A549 (cell line): ENCODE results near the gene DPF1. TPM values are rescaled to one million over a fixed set of nuclear protein-coding genes. Genes with fewer than 3 reads are reported as not detected.
A peak's percentile ranks its signal among the peaks of the same experiment; 100 is the strongest.
"Not testable (repeated sequence)": the region's sequence is repeated elsewhere in the genome, so short reads cannot be mapped to it uniquely, and the experiment has no call there.

Experiments
- ATAC-seq, 2 experiments: fragments of 200-7000 bp in 1 of 2; fragments of >200 bp in 1 of 2; cut with Nextera tagmentation in 1 of 2; cut with Tn5 transposase in 1 of 2; 3 replicates each; pipeline versions ENCODE4 v1.8.0 to v1.9.1; 2018 to 2020; ENCODE audit warnings: mild to moderate bottlenecking in 1 of 2, moderate library complexity in 1 of 2
- CTCF ChIA-PET: fragments of 300-600 bp; sonication (Branson Sonifier 250); formaldehyde crosslinking; extraction: SDS; loops from one replicate; lab custom pipeline; 2021; ENCODE audit warnings: antibody characterized with exemption, inconsistent platforms; lab: Yijun Ruan, JAX
- POLR2A ChIA-PET: fragments of 350-600 bp; formaldehyde crosslinking; extraction: SDS; loops from one replicate; lab custom pipeline; 2021; ENCODE audit warnings: antibody characterized with exemption, inconsistent platforms; lab: Yijun Ruan, JAX
- DNase-seq, 2 experiments: peaks; one replicate each; pipeline versions ENCODE4 v3.0.0 to v3.0.0-alpha.2; 2011 to 2016; ENCODE audit warnings: low read depth in 1 of 2, low spot score in 1 of 2
- FAIRE-seq: peaks from 2 replicates; lab custom pipeline; 2011; peaks lifted over from hg19 to GRCh38; lab: Jason Lieb, UNC
- H3K27ac ChIP-seq, 2 experiments: fragments of >200 bp; sonication (Bioruptor Twin); formaldehyde crosslinking; 3 replicates each; pipeline ENCODE4 v1.5.1; 2016 to 2017
- H3K4me1 ChIP-seq: fragments of >200 bp; sonication (Bioruptor Twin); formaldehyde crosslinking; 3 replicates; pipeline ENCODE4 v1.6.1; 2016
- H3K4me2 ChIP-seq: fragments of >200 bp; sonication (Bioruptor Twin); formaldehyde crosslinking; 3 replicates; pipeline ENCODE4 v1.6.1; 2016
- H3K4me3 ChIP-seq: fragments of >200 bp; sonication (Bioruptor Twin); formaldehyde crosslinking; 3 replicates; pipeline ENCODE4 v1.5.1; 2016
- H3K9me3 ChIP-seq: fragments of >200 bp; sonication (Bioruptor Twin); formaldehyde crosslinking; 3 replicates; pipeline ENCODE4 v1.6.1; 2016
- CEBPB ChIP-seq, 2 experiments: fragments of >200 bp in 1 of 2; sonication (Bioruptor Twin) in 1 of 2; formaldehyde crosslinking in 1 of 2; IDR thresholded peaks; 2 replicates each; pipeline ENCODE4 v1.6.1; 2012 to 2016
- EHF ChIP-seq: fragments of 250-450 bp; sonication (Bioruptor Pico); IDR thresholded peaks from 2 replicates; pipeline ENCODE4 v1.5.0; 2020; ENCODE audit warnings: mild to moderate bottlenecking
- EHMT2 ChIP-seq: fragments of 200-600 bp; sonication (generic); IDR thresholded peaks from 2 replicates; pipeline ENCODE4 v1.6.1; 2016; ENCODE audit warnings: antibody characterized with exemption, low read depth, mild to moderate bottlenecking, moderate library complexity
- EP300 ChIP-seq, 2 experiments: fragments of >200 bp; sonication (Bioruptor Twin); formaldehyde crosslinking; IDR thresholded peaks; 2 replicates in 1 of 2; 3 replicates in 1 of 2; pipeline ENCODE4 v1.6.1; 2016 to 2017
- HOXA7 ChIP-seq: fragments of 250-450 bp; sonication (Bioruptor Pico); IDR thresholded peaks from 2 replicates; pipeline ENCODE4 v1.5.0; 2020; ENCODE audit warnings: mild to moderate bottlenecking, moderate library complexity
- HOXB5 ChIP-seq: fragments of 250-450 bp; sonication (Bioruptor Pico); IDR thresholded peaks from 2 replicates; pipeline ENCODE4 v1.5.0; 2020; ENCODE audit warnings: mild to moderate bottlenecking, moderate library complexity
- JUNB ChIP-seq: fragments of >200 bp; sonication (Bioruptor Twin); formaldehyde crosslinking; IDR thresholded peaks from 2 replicates; pipeline ENCODE4 v1.6.1; 2016
- MYC ChIP-seq: IDR thresholded peaks from 2 replicates; pipeline ENCODE4 v1.6.1; 2012; ENCODE audit warnings: mild to moderate bottlenecking, inconsistent platforms, low read length, improper control_type of control experiment, borderline replicate concordance
- NFE2L2 ChIP-seq: fragments of 150-350 bp; conservative IDR thresholded peaks from 2 replicates; pipeline ENCODE4 v1.6.1; 2014; ENCODE audit warnings: low read length
- NPAS2 ChIP-seq: fragments of 250-450 bp; sonication (Bioruptor Pico); IDR thresholded peaks from 2 replicates; pipeline ENCODE4 v1.8.0; 2022; ENCODE audit warnings: mild to moderate bottlenecking, moderate library complexity, borderline replicate concordance
- PHF8 ChIP-seq: fragments of 200-600 bp; sonication (generic); IDR thresholded peaks from 2 replicates; pipeline ENCODE4 v1.6.1; 2016; ENCODE audit warnings: low read depth, mild to moderate bottlenecking, antibody characterized with exemption, moderate library complexity, borderline replicate concordance
- POLR2AphosphoS2 ChIP-seq: conservative IDR thresholded peaks from 2 replicates; pipeline ENCODE4 v1.6.1; 2012; ENCODE audit warnings: low read length, improper control_type of control experiment, inconsistent platforms
- RAD21 ChIP-seq, 2 experiments: fragments of >200 bp in 1 of 2; sonication (Bioruptor Twin) in 1 of 2; formaldehyde crosslinking in 1 of 2; IDR thresholded peaks in 1 of 2; conservative IDR thresholded peaks in 1 of 2; 2 replicates in 1 of 2; 3 replicates in 1 of 2; pipeline ENCODE4 v1.6.1; 2012 to 2018; ENCODE audit warnings: inconsistent platforms in 1 of 2
- RFX5 ChIP-seq: fragments of 450-650 bp; IDR thresholded peaks from 2 replicates; pipeline ENCODE4 v1.7.1; 2014; ENCODE audit warnings: antibody characterized with exemption, mild to moderate bottlenecking, moderate library complexity
- SMC3 ChIP-seq: fragments of >200 bp; sonication (Bioruptor Twin); formaldehyde crosslinking; IDR thresholded peaks from 3 replicates; pipeline ENCODE4 v1.6.1; 2018; ENCODE audit warnings: inconsistent platforms
- ZFP36 ChIP-seq: fragments of 450-650 bp; IDR thresholded peaks from 2 replicates; pipeline ENCODE4 v1.6.1; 2014; ENCODE audit warnings: borderline replicate concordance; ENCODE audit not compliant: partially characterized antibody
- ZNF302 ChIP-seq: fragments of 250-450 bp; sonication (Bioruptor Pico); IDR thresholded peaks from 2 replicates; pipeline ENCODE4 v1.9.0; 2021; ENCODE audit warnings: inconsistent platforms, mild to moderate bottlenecking, moderate library complexity
- WGBS: methylation state at CpG from one replicate; pipeline ENCODE4 v1.1.6; 2017; ENCODE audit errors: missing lambda C conversion rate; 5-methylcytosine and 5-hydroxymethylcytosine counted together
- polyA plus RNA-seq, 4 experiments: library from polyadenylated mRNA; depleted of rRNA in 3 of 4; stranded (reverse); fragments of >200 nt; fragmentation: RNase III in 1 of 4; extraction: RNeasy Plus Mini Kit Qiagen cat#74134 plus additional on column Dnase treatment in 1 of 4; gene quantifications; 2 replicates in 3 of 4; 3 replicates in 1 of 4; pipeline ENCODE4 v1.2.3, GENCODE V29; 2011 to 2017
- TF ChIP-seq, protein P1 (sequence below): IDR thresholded peaks from 2 replicates; pipeline ENCODE4 v1.6.1; 2012
- TF ChIP-seq, protein P2 (sequence below): fragments of >200 bp; sonication (Bioruptor Twin); formaldehyde crosslinking; IDR thresholded peaks from 2 replicates; pipeline ENCODE4 v1.6.1; 2016
- TF ChIP-seq, protein P3 (sequence below): fragments of >200 bp; sonication (Bioruptor Twin); formaldehyde crosslinking; IDR thresholded peaks from 3 replicates; pipeline ENCODE4 v1.5.1; 2016
- TF ChIP-seq, protein P4 (sequence below): fragments of 250-450 bp; sonication (Bioruptor Pico); IDR thresholded peaks from 2 replicates; pipeline ENCODE4 v1.5.0; 2021; ENCODE audit warnings: mild to moderate bottlenecking, moderate library complexity, borderline replicate concordance

Gene DPF1
- polyA plus RNA-seq, 2 of the 4 experiments (the other 2 are of a cell fraction): 2.1 to 6.8 TPM

DNA sequence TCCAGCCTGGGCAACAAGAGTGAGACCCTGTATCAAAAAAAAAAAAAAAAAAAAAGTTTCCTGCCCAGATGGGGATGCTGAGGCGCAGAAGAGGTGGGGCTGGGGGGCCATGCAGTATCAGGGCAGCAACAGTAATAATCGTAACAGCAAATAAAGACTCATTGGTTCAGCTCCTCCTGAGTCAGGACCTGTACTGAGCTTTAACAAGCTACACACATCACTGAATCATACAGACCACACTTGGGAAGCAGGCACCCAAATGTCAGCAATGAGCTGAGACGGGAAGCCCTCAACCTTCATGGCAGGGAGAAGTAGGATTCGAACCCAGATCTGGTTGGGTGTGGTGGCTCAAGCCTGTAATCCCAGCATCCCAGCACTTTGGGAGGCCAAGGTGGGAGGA, 10.6 kb upstream of the DPF1 start:
- no peak for FAIRE-seq
- Histone ChIP-seq H3K9me3 (no peaks in the 10 kb centered on the region), H3K27ac (no peak overlapping the region), H3K4me1 (0 out of 3 replicates have a peak, but pooled peaks cover 3% of the 10 kb centered on the region), H3K4me2 (no peak overlapping the region), H3K4me3 (no peak overlapping the region)
- ChIA-PET POLR2A (interaction anchor here (0.6 to 1.7 kb wide), 5 partner anchors 9 to 334 kb away, joined by 3 to 9 read pairs (median 5); partner anchors contain the start of genes CATSPERG and GGN), CTCF (interaction anchor here (0.6 to 33.5 kb wide), 67 partner anchors 9 to 1186 kb away, joined by 3 to 1052 read pairs (median 5); partner anchors contain the start of genes CATSPERG, FAM98C, GGN and KCNK6)
- WGBS: 76% methylated on average over 4 of the region's 4 CpGs
- no peak for DNase-seq
- no peak for ATAC-seq
- TF ChIP-seq RFX5: no peak
- no peak for TF ChIP-seq NFE2L2
- TF ChIP-seq EHMT2: no peak
- TF ChIP-seq HOXA7: no peak
- no peak for TF ChIP-seq PHF8
- no peak for TF ChIP-seq ZNF302 (CRISPR knock-in tag)
- TF ChIP-seq, protein P1, sequence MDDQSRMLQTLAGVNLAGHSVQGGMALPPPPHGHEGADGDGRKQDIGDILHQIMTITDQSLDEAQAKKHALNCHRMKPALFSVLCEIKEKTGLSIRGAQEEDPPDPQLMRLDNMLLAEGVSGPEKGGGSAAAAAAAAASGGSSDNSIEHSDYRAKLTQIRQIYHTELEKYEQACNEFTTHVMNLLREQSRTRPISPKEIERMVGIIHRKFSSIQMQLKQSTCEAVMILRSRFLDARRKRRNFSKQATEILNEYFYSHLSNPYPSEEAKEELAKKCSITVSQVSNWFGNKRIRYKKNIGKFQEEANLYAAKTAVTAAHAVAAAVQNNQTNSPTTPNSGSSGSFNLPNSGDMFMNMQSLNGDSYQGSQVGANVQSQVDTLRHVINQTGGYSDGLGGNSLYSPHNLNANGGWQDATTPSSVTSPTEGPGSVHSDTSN: no peak
- TF ChIP-seq NPAS2: no peak
- no peak for TF ChIP-seq EP300 (IDR thresholded peaks at IDR 0.05)

DNA sequence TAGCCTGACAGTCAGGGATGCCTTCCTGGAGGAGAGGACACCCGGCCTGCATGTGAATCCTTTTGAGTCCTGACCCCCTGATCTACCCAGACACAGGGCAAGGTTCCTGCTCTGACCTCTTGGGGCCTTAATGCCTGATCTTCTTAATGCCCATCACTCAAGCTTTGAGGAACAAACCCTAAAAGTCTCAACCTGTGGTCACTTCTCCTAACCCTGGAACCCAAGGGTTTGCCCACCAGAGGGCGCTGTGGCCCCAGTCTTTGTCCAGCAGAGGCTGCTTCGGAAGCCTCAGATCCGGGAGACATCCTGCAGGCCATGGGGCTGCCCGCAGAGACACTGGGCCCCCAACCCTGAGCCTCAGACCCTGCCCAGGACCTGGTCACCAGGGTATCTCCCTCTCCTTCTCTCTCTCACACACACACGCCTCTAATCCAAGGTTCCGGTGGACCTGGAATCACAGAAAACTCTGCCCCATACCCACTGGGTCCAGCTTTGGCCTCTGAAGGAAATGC, 9.8 kb upstream of the DPF1 start:
- H3K4me1 ChIP-seq: peaks cover 8% of the 10 kb centered on the region
- ChIA-PET CTCF (interaction anchor here (0.6 to 33.5 kb wide), 81 partner anchors 8 to 1187 kb away, joined by 3 to 1052 read pairs (median 4); partner anchors contain the start of genes CATSPERG, FAM98C, GGN and KCNK6), POLR2A (interaction anchor here (0.6 to 1.7 kb wide), 3 partner anchors 10 to 333 kb away, joined by 4 to 9 read pairs (median 5); partner anchors contain the start of gene CATSPERG)
- FAIRE-seq (peak; percentile 100), ATAC-seq (peak; percentile 76 to 88), DNase-seq (peak; percentile 90 to 98)
- TF ChIP-seq SMC3 (peak; percentile 99), RAD21 (conservative IDR thresholded peaks at IDR 0.05 in 1 of 2, IDR thresholded peaks at IDR 0.05 in 1 of 2) (peak; percentile 99 to 100), RFX5 (peak; percentile 51; the same call in 1 of the 2 replicates), CEBPB (IDR thresholded peaks at IDR 0.05) (no peak), ZFP36 (peak; percentile 72), JUNB (no peak)
- TF ChIP-seq, protein P2, sequence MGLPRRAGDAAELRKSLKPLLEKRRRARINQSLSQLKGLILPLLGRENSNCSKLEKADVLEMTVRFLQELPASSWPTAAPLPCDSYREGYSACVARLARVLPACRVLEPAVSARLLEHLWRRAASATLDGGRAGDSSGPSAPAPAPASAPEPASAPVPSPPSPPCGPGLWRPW: no peak
- TF ChIP-seq, protein P3, sequence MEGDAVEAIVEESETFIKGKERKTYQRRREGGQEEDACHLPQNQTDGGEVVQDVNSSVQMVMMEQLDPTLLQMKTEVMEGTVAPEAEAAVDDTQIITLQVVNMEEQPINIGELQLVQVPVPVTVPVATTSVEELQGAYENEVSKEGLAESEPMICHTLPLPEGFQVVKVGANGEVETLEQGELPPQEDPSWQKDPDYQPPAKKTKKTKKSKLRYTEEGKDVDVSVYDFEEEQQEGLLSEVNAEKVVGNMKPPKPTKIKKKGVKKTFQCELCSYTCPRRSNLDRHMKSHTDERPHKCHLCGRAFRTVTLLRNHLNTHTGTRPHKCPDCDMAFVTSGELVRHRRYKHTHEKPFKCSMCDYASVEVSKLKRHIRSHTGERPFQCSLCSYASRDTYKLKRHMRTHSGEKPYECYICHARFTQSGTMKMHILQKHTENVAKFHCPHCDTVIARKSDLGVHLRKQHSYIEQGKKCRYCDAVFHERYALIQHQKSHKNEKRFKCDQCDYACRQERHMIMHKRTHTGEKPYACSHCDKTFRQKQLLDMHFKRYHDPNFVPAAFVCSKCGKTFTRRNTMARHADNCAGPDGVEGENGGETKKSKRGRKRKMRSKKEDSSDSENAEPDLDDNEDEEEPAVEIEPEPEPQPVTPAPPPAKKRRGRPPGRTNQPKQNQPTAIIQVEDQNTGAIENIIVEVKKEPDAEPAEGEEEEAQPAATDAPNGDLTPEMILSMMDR: peak; percentile 99
- H3K27ac ChIP-seq: peak overlapping the region; percentile 12 to 60; a peak in 4 of 6 replicates
- H3K4me3 ChIP-seq: no peak overlapping the region
- 0 out of 3 replicates have a peak overlapping the region, but pooled peaks have one; percentile 3 for H3K4me2 ChIP-seq
- WGBS: 22% methylated on average over 7 of the region's 7 CpGs
- H3K9me3 ChIP-seq: no peaks in the 10 kb centered on the region

DNA sequence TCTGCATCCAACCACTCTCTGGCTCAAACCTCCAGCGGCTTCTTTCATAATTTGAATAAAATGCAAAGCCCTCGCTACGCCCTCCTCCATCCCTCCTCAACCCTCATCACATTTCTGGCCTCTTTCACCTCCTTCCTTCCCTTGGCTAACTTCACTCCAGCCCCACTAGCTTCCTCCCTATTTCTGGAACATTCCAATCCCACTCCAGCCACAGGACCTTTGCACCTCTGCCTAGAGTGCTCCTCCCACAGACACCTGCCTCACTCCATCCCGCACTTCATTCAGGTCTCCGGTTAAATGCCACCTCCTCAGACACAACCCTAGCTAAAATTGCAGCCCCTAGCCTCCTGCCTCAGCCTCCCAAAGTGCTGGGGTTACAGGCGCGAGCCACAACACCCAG, 7.9 kb upstream of the DPF1 start:
- ATAC-seq (no peak), FAIRE-seq (no peak)
- Histone ChIP-seq H3K4me1 (peaks cover 22% of the 10 kb centered on the region), H3K4me3 (no peak overlapping the region)
- TF ChIP-seq ZFP36: no peak
- TF ChIP-seq, protein P4, sequence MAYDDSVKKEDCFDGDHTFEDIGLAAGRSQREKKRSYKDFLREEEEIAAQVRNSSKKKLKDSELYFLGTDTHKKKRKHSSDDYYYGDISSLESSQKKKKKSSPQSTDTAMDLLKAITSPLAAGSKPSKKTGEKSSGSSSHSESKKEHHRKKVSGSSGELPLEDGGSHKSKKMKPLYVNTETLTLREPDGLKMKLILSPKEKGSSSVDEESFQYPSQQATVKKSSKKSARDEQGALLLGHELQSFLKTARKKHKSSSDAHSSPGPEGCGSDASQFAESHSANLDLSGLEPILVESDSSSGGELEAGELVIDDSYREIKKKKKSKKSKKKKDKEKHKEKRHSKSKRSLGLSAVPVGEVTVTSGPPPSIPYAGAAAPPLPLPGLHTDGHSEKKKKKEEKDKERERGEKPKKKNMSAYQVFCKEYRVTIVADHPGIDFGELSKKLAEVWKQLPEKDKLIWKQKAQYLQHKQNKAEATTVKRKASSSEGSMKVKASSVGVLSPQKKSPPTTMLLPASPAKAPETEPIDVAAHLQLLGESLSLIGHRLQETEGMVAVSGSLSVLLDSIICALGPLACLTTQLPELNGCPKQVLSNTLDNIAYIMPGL (CRISPR knock-in tag): no peak
- TF ChIP-seq EHF (CRISPR knock-in tag): no peak
- TF ChIP-seq NFE2L2: no peak
- TF ChIP-seq POLR2AphosphoS2: no peak
- no peak for TF ChIP-seq MYC
- TF ChIP-seq HOXB5 (CRISPR knock-in tag): no peak
- TF ChIP-seq HOXA7: no peak
- TF ChIP-seq, all 56 proteins: peak for 0
- Histone ChIP-seq H3K9me3 (no peaks in the 10 kb centered on the region), H3K4me2 (no peak overlapping the region), H3K27ac (no peak overlapping the region)
- ChIA-PET CTCF (interaction anchor here (0.7 to 33.5 kb wide), 11 partner anchors 19 to 330 kb away, joined by 3 to 1052 read pairs (median 4); partner anchors contain the start of genes CATSPERG, GGN, KCNK6 and PPP1R14A), POLR2A (no interaction called here)
- 70% methylated on average over 7 of the region's 7 CpGs for whole genome bisulfite sequencing
- no peak for DNase-seq

DNA sequence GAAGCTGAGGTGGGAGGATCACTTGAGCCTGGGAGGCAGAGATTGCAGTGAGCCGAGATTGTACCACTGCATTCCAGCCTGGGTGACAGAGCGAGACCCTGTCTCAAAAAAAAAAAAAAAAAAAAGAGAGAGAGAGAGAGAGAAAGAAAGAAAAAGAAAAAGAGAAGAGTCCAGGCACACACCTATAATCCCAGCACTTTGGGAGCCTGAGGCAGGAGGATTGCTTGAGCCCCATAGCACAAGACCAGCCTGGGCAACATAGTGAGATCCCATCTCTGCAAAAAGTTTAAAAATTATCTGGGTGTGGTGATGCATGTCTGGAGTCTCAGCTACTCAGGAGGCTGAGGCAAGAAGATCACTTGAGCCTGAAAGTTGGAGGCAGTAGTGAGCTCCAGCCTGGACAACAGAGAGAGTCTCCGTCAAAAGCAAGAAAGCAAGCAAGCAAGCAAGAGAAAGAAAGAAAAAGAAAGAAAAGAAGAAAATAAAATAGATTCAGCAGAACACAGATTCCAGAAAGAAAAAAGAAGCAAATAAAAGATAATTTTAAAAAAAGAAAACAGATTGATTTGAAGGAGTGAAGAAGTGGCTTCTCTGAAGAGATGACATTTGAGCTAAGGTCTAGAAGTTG, 6.6 kb upstream of the DPF1 start:
- peaks cover 25% of the 10 kb centered on the region for H3K4me1 ChIP-seq
- CTCF ChIA-PET: interaction anchor here (0.7 to 33.5 kb wide), 10 partner anchors 13 to 329 kb away, joined by 3 to 1052 read pairs (median 4); partner anchors contain the start of genes CATSPERG, GGN, KCNK6 and PPP1R14A
- H3K4me2 ChIP-seq, ATAC-seq, POLR2A ChIA-PET, DNase-seq, H3K9me3 ChIP-seq, H3K27ac ChIP-seq, FAIRE-seq, H3K4me3 ChIP-seq: not testable (repeated sequence)
- WGBS: 57% methylated on average over 3 of the region's 3 CpGs
